ENCODE measurements around the gene WT1.

Gene WT1

GRCh38 chr11:32439501-32440210, 4.3 kb upstream of the WT1 start:
- H3K4me3 ChIP-seq (replicated peaks; ENCODE audit: low read depth, low read length), result no peak overlapping the region
- DNase-seq (ENCODE audit: extremely low read depth, low read depth), result no peak
- TF ChIP-seq CTCF (IDR thresholded peaks at IDR 0.05; ENCODE audit: low read depth, low read length, missing control alignments), result no peak

GRCh38 chr11:32438866-32439489, 3.6 kb upstream of the WT1 start:
- TF ChIP-seq CTCF (IDR thresholded peaks at IDR 0.05; ENCODE audit: low read depth, low read length, missing control alignments), result no peak
- DNase-seq (ENCODE audit: extremely low read depth, low read depth), result no peak
- no peak overlapping the region for H3K4me3 ChIP-seq (replicated peaks; ENCODE audit: low read depth, low read length)

GRCh38 chr11:32438346-32438865, 3.1 kb upstream of the WT1 start:
- H3K4me3 ChIP-seq (replicated peaks; ENCODE audit: low read depth, low read length), result no peak overlapping the region
- no peak for TF ChIP-seq CTCF (IDR thresholded peaks at IDR 0.05; ENCODE audit: low read depth, low read length, missing control alignments)
- no peak for DNase-seq (ENCODE audit: extremely low read depth, low read depth)

GRCh38 chr11:32437495-32438345, 2.4 kb upstream of the WT1 start:
- H3K4me3 ChIP-seq (replicated peaks; ENCODE audit: low read depth, low read length), result no peak overlapping the region
- DNase-seq (ENCODE audit: extremely low read depth, low read depth), result no peak
- no peak for TF ChIP-seq CTCF (IDR thresholded peaks at IDR 0.05; ENCODE audit: low read depth, low read length, missing control alignments)

GRCh38 chr11:32436751-32437494, 1.6 kb upstream of the WT1 start:
- TF ChIP-seq CTCF (IDR thresholded peaks at IDR 0.05; ENCODE audit: low read depth, low read length, missing control alignments), result no peak
- H3K4me3 ChIP-seq (replicated peaks; ENCODE audit: low read depth, low read length), result no peak overlapping the region
- no peak for DNase-seq (ENCODE audit: extremely low read depth, low read depth)
